Measurements from ENCODE around the gene TCF4.
A peak's percentile ranks its signal among the peaks of the same experiment; 100 is the strongest.

The TCF4 gene

DNA sequence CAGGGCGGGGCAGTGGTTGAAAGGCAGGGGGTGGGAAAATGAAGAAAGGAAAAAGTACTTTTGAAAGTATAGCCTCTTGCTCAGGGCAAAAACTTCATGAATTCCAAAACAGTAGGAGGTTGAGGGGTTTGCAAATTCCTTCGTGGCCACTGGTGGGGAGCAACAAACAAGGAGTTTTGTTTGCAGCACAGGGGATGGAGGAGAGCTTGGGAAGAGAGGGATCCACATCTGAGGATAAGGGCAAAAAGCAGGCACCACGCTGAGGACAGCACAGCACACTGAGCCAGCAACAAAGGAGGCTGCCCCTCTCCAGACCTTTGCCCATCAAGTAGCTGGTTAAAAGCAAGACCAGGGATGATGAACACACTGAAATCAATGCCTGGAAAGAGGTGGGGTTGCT is 148.9 kb downstream of the TCF4 start:
- DNase-seq (ENCODE audit: low read depth) = no peak

DNA sequence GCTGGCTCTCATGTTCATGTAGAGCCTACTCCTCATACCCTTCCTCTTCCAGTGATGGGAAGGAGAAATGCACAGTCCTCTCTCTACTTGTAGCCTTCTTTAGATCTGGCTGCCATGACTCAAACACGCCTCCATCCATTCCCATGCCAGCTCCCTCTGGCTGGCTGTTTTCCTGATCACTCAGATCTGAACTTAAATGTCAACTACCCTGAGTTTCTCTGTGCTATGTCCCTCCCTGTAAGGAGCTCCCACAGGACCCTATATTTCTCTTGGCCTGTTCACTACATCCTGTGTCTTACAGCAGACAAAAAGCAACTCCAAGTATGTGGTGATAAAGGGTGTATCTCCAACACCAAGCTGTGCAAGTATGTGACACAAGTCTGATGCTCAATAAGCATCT is 152.4 kb downstream of the TCF4 start:
- DNase-seq (ENCODE audit: low read depth) = no peak

DNA sequence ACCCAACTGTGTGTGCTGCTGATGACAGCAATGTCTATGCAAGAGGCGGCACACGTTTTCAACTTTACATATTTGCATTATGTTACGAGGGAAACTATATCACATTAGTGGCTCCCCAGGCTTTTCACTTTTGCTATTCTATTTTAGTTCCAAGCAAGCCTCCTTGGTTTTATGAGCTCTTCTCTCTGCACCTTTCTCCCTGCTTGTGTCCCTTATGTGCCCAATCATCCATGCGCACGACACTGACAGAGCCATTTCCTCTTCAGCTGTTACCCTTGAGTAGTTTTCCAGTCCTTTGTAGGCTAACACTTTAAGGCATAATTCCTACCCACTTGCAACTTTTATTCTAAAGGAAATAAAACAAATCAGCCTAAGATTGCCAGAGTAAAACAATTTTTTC is 154.3 kb downstream of the TCF4 start:
- no peak for DNase-seq (ENCODE audit: low read depth)

DNA sequence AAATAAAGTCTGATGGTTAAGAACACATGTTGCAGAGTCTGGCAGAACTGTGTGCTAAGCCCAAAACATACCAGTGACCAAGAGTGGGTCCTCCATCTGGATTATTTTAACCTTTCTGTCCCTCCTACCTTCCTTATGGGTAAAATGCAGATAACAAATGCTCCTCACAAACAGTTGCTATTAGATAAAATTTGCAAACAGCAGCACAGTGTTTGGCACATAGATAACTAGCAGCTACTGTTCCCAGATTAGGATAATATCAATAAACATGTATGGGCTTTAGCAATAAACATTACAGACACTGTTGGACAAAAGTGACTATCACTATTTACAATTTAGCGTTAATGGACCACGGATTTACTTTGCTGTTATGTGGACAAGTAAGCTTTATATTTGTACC is 154.9 kb downstream of the TCF4 start:
- no peak for DNase-seq (ENCODE audit: low read depth)

DNA sequence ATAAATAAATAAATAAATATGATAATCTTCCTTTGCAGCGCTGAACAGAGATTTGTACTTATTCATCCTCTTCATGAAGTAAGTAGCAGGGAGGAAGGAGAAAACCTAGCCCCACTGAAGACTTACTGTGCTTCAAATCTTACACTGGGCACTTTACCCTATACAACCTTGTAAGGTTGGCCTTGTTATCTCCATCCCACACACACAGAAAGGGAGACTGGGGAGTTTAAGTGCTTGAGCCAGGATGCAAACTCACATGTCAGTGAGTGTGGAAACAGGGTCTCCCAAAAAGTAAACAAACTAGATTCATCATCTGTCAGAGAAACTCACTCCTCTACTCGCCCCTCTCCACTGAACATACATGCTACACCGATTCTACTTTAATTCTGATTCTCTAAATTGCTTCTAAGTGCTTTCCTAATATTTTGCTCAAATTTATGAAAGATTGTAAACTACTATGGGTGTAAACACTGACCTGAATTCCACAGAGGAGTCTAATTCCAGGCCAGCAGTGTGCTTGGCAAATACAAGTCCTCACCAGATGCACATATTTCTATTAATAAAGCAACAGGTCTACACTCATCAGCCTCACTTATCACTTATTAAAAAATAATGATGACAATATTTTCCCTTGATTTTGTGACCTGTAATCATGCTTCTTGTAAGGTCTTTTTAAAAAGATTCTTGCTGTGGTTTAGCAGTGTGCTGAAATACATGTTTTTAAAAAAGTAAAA is 155.5 kb downstream of the TCF4 start:
- no peak for DNase-seq (ENCODE audit: low read depth)

DNA sequence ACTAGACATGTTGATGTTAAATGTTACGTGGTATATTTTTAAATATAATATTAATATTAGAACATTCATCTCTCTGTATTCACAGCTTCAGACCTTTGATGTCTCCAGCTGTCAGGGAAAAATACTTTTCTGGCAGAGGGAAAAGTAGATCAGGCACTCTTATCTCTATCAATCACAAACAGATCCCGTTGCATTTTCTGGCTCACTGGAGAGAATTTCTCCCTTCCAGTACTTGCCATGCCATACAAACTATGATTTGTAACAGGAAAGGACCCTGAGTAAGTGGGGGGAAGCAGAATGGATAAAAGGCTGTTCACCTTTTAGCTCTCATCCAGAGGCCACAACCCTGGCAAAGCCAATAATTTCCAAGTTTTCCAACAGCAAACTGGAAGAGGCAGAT is 158.0 kb downstream of the TCF4 start:
- no peak for DNase-seq (ENCODE audit: low read depth)

DNA sequence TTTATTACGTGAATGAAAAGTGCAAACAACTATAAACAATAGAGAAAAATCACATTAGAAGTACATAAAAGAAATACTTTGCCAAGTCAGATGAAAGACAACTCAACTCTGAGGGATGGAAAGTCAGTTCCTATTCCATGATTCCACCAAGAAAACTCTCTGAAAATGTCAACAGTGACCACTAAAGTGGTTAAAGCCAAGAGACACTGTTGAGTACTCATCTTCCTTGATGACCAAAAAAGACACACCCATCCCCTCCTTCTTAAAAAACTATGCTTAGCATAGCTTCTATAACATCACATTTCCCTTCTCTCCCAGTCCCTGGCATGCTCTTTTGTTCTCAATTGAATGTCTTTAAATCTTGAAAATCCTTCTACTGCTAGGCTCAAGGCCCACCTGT is 160.0 kb downstream of the TCF4 start:
- no peak for DNase-seq (ENCODE audit: low read depth)

DNA sequence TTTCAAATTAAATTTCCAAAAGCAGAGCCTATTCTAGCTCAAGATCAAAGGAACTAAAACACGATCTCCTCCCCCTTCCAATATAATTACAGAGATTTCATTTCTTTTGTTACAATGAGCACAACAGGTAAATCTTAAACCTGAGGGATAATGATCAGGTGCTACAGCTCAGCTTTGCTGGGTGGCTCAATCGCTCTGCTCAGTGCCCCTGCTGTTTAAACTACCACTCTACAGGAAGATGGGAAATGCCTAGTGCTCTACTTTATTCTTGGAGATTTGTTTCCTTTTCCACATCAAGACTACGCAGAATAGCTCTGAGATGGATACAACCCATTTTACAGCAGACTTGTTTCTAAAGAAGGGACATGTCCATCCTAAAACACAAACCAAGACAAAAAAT is 162.3 kb downstream of the TCF4 start:
- DNase-seq (ENCODE audit: low read depth) = no peak

DNA sequence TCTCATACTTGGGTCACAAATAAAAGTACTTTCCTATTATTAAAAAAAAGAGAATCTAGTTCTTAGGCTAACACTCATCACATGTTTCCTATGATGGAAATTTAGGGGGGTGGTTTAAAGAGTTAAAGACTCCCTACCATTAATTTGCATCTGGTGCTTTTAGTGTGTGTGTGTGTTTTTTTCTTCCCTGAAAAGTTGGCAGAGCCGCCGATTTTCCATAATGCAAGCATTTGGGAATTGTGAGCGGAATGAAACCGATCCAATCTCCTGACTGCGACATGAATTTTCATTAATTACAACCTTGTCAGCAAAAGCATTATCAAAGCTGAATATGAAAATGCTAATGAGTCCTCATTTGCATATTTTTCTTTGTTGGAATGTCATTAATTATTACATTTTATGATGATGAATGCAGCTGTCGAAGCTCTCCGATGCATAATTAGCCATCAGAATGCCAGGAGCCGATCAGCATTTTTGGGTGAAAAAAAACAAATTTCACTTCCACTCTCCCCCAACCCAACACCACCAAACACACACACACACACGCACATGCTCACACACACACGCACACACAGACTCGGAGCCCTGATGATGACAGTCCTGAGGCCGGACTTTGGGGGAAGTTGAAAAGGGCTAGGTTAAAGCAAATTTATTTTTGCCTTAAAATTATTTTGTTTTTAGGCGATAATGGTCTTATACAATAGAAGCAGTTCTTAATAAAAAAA is 165.4 kb downstream of the TCF4 start:
- no peak for DNase-seq (ENCODE audit: low read depth)

DNA sequence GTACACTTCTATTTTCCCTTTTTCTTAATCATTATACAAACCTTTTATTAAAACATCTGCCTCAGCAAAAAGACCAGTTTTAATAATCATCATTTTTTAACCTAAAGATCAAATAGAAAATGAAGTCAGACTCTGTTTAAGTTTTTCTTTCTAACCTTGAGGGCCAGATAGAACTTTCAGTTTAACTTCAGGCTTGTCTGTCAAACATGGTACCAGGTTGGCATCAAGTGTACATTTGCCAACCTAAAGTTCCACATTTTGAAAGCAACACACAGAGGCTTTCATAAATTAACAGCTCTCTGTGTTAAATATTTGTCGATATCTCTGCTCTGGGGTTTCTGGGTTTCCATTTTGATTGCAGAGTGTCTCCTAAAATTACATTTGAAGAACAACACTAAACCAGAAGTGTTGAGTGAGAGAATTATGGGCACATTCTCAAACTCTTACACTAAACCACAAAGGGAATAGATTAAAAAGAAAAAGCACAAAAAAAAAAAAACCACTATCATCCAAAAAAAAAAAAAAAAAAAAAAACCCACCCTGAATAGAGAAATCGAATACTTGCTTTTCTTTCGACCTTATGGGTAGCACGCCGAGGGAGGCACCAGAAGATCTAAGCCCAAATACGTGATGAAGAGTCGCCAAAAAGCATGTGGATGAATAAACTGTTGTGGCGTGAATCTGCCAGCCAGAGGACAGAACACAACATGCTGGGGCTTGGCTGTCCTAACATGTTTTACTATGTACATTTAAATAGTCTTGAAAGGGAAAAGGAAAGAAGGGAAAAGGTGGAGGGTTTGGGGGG is 166.2 kb downstream of the TCF4 start:
- DNase-seq (ENCODE audit: low read depth) = no peak

DNA sequence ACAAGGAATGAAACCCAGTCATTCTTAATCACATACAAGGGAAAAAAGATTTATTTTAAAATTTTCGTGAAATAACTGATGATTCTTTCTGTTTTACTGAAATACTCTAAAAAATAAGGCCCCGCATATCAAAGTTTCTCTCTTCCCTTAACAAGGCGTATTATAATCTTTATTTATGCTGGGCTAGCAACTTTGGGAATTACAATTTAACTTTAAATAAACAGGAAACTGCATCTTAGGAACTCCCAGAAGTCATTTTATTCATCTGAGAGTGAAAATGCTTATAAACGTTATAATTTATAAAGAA is 166.7 kb downstream of the TCF4 start:
- DNase-seq (ENCODE audit: low read depth) = no peak

DNA sequence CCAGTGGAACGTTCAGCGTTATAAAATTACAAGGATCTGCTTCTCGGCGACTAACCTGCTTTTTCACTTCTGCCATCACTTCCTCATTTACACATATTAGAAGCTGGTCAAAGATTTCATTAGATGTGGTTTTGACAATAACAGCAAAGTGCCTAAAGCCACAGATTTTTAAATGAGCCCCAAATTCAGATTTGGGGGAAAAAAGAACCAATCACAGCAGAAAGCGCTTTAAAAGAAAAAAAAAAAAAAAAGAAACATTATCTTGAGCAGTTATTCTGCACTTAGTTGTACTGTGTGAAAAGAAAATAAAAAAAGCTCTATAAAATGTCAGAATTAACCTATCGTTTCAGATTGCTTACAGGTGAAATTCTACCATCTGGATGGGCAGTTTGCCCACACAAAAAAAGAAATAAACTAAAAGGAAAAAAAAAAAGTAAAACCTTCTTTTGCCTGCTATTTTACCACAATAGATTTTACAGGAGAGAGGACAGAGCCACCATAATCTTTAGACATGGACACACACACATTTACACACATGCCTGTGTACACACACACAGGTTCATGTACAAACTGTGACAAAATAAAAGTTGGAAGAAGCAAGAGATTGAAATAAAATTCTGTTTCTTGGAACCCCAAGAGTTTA is 167.2 kb downstream of the TCF4 start:
- DNase-seq (ENCODE audit: low read depth) = no peak

DNA sequence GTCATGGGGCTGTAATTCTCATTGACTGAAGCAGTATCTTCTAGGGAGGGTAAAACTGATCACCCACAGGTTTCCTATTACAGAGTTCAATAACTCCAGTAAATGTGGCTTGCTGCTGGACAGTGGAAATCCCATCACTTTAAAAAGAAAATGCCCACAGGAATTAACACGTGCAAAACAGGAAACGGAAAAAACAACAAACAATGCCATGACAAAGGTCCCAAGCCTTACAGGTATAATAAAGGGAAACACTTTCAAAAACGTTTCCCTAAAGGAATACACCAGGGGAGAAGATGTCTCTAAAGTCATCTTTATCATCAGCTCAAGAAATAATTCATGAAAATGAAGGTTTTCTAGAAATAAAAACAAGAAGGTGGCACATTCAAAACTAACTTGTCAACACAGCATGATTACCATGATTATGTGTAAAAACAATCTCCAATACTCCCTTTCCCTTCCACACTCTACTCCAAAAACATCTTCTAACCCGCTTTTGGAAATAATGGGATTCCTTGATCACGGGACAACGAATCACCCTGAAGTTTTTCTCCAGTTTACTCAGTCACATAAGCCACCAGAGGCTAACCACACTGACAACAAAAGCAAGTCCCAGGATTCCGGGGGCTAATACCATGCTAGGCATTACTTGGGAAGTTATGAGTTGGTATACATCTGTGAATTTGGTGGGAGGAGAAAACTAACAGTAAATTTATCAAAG is 167.9 kb downstream of the TCF4 start:
- DNase-seq (ENCODE audit: low read depth) = no peak

DNA sequence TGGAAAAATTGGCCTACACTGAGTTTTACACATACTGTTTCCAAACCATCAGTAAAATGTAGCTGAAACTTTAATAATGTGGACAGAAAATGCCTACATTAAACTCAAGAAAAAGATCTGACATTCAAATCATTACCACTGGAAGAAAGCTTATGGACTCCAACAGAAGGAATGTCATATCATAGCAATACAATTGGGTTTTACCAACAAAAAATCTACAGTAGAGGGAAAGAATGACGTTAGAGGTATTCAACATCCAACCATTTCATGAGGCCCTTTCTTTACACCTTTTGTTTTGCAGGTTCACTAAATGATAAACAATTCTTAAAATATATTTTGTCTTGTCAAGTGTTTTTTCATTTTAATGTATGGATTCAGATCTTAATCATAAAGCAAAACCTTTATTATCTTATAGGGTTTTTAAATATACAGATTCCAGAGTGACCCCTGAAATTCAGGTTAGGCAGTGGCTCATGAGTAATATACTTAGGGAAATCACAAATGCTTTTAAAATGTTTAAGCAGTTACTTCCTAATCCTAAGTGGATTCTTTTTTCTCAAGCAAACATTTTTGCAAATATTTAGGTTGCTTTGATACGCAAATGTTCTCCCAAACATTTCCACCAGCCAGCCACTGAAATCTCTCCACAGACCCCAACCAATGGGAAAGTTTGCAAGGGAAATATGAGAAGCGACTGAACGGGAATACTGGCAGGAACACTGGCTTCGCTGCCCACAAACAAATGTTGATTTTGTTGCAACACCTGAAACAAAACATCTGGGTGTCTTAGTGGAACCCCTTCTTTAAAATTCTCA is 168.7 kb downstream of the TCF4 start:
- DNase-seq (ENCODE audit: low read depth) = no peak

DNA sequence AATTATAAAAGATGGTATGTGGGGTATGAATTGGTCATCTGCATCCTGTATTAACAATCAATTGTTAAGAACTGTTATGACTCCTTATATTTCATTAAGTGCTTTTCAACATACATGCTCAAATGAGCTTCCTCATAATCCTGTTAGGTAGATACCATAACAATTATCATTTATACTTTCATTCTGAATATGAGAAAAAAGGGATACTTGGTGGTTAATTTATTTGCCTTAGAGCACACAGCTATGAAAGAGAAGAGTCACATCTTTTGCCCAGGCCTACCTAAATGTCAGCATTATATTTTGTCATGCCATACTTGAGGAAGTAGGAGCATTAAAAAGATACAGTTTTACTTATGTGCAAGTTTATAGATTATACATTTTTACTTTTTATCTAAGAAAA is 169.6 kb downstream of the TCF4 start:
- DNase-seq (ENCODE audit: low read depth) = no peak

DNA sequence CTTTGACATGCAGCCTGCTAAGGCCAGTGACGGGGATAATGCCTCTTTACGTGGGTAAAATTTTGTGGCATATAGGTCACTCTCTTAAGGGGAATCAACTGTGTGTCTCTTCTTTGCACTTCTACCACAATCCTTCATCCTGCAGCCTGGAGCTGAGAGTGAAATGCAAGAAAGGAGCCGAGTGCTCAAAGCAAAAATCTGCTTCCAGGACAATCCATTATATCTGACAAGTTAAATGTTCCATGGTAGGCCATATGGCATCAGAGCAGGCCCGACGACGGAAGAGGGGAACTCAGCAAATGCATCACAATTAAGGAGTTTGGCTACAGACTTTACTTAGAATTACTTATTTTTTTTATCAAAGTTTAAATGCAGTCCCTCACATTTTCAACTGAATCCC is 171.2 kb downstream of the TCF4 start:
- no peak for DNase-seq (ENCODE audit: low read depth)

DNA sequence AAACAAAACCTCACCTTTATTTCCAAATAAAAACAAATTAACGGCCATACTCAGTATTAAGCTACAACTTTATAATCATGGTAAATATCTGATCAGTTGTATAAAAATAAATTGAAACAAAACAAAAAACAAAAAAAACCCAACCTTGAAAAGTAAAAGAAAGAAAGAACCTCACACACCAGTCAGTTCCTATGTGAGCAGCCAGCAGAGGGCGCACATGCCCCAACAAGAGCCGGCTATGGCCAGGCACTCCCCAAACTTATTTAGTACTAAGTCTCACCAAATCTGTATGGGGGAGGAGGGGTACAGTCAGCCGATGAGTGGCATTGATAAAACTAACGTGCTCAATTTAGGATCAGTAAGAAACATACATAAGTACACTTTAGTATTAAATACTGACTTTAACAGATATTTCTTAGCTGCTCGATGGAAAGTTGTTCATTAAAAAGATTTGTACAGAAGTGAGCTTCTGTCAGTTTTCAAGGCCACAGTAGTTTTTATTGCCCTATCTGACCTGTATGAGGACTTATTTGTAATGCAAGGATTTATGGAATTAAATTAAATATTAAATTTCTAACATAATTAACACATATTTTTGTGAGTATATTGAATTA is 172.6 kb downstream of the TCF4 start:
- peak; percentile 46 for DNase-seq (ENCODE audit: low read depth)

DNA sequence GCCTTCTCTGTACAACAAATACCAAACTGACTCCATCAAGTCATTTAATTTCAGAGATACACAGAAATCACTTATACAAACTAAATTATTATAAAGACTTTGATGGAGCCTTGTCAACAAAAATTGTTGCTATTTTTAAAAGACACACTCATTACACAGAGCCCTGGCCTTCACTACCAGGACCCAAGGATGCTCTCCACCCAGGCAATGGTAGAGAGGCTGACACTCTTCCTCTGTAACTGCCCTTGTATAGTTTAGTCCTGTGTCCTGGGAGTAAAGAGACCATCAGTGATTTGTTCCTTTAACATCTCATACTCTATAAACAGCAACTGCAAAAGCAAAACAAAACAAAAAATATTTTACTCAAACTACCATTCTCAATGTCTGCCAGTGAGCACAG is 173.5 kb downstream of the TCF4 start:
- DNase-seq (ENCODE audit: low read depth) = no peak

DNA sequence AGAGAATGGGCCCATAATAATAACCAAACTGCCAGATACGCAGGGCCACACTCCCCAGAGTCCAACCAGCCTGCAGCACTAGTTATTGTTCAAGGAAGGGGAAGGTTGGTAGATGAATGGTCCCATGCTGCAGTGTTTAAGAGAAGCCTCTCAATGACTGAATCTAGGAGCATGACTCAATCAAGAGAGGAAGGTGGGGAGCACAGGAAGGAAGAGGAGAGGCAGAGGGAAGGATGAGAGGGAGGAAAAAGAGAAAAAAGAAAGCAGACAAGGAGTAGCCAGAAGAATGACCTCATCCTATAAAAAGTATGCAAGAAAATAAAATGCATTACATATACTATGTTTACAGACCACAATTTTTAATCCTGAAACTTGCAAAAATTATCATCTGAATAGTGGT is 174.5 kb downstream of the TCF4 start:
- no peak for DNase-seq (ENCODE audit: low read depth)

DNA sequence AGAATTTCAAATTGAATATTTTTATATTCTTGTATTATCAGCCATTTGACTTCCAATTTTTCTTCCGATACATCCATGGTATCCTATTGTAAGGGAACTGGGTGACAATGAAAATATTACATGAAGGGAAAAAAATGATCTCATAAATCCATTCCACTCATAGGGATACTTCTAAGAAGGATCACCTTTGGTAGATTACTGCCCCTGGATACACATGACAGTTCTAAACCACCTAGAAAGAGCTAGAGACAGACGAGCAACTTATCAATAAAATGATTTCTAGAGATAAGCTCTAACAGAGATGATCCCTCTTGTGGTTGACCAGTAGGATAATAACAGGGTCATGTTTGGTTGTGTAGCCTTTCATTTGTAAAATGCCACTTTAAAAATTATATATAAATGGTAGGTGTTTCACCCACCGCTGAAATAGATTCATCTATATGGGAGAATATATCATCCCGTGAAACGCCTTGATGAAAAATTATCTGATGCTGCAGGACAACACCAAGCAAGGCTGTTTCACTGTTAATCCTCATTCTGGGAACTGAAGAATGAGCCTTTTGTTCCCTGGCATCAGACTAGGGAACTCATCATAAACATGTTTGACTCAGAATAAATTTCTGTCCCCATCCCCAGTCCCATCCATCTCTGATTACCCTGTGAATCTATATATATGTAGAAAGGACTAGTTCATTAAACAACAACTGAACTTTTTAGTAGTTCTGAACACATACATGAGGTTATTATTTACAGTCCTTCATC is 180.0 kb downstream of the TCF4 start:
- no peak for DNase-seq (ENCODE audit: low read depth)

Data from stimulated activated CD8-positive, alpha-beta memory T cell treated with anti-CD3 and anti-CD28 coated beads, Interleukin-15, amount 100 ng/mL, for 24 hours (primary cell).